Measurements from ENCODE around the gene TXN. TPM values are rescaled to one million over a fixed set of nuclear protein-coding genes. Genes with fewer than 3 reads are reported as not detected.
"Not testable (repeated sequence)": the region's sequence is repeated elsewhere in the genome, so short reads cannot be mapped to it uniquely, and the experiment has no call there.

Gene TXN
- polyA plus RNA-seq, 4 donors: 235 to 250 (median 242) TPM

DNA sequence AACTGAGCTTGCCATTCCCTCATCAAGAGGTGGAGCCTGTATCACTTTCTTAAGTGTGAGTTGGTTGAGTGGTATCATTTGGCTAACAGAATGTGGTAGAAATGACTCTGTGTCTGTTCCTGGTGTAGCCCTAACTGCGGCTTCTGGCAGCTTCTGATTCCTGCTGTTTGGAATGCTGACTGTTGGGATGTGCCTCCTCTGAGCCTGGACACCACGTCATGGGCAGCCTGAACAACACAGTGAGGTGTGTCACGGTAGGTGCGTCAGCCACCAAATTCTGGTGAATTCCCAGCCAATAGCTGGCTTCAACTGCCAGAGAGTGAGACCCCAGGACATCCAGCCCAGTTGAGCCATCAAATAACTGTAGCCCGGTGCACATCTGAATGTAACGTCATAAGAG is 42.2 kb downstream of the TXN start:
- DNase-seq (ENCODE audit: low read depth in 4 of 4, low spot score in 3 of 4): no peak

DNA sequence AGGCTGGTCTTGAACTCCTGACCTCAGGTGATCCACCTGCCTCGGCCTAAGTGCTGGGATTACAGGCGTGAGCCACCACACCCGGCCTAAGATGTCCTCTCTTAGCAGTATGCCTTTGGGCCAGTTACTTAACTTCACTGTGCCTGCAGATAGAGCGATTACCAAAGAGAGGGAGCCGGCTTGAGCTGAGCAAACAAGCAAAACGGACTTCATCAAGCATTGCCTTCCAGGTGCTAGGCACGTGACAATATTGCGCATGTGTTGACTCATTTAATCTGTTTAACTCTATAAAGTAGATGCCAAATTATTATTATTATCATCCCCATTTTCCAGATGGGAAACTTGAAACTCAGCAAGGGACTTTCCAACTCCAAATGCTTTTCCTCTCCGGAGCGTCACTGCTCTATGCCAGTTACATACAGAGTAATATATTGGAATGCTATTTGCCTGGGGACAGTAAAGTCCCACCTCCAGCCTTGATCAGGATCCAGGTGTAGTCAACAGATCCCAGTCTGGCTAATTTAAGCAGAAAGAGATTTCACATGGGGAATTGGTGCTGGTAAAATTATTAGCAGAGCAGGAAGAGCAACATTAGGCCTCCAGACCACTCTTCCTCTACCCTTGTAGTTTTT is 42.8 kb downstream of the TXN start:
- no peak for DNase-seq (ENCODE audit: low read depth in 4 of 4, low spot score in 3 of 4)

DNA sequence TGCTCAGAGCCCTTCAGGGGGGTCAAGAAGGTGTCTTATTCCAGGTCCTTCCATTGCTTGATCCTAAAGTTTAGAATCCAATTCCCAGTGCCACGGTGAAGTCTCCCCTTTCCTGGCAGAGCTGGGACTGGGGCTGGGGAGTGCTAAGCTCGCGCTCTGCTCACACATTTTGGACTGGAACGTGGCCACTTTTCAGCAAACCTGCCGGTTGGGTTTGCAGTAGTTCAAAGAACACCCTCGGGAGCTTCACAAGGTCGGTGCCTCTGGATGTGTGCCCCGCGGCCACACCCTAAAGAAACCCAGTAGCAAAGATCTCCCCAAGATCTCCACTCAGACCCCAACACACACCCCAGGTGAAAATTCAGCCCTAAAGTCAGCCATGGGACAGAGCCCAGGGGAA is 48.3 kb downstream of the TXN start, which contains the start of gene C9orf152:
Gene C9orf152, minus strand, starts transcription at position 129 of the 400 bp plus-strand sequence. CDS start 580 bp downstream, outside the sequence.
- DNase-seq (ENCODE audit: low read depth in 4 of 4, low spot score in 3 of 4): no peak

DNA sequence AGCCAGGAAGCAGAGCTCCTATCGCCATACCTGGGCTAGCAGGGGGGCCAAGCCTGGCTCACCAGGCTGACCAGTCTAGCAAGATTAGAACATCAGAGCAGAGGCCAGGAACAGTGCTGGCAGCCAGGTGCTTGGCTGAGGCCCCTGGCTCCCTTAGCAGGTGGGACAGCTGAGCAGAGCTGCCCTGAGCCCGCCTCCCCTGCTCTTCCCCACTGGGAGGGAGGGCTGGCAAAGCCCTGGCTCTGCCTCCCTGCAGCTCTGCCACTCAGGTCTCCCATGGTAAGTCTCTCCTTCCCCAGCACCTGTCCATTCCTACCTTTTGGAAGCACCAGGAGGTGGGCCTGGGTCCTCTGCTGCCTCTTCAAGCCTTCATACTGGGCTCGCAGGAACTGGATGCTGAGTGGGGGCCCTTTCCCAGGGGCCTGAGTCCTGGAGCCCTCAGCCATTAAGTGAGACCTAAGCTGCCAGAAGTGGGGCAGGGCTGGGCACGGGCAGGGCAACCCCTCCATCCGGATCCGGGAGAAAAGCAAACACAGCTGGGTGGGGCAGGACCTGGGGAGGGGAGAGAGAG is 49.2 kb downstream of the TXN start:
- DNase-seq (ENCODE audit: low read depth in 4 of 4, low spot score in 3 of 4): no peak

DNA sequence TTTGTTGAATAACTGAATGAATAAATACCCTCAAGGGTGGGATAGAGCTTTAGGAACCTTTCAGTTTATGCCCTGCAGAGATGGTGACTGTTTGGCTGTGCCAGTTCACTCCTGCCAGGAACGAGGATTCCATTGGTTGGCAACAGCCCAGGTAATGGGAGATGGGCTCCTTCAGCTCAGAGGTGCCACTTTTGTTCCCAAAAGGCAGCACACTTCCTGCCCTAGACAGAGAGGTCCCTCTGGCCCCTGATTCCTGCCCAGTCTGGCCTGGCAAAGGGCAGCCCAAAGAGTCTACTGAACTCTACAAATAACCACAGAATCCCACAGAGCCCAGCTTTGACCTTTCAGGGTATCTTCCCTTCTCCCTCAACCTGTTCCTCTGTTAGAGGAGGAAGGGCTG is 49.9 kb downstream of the TXN start:
- DNase-seq (ENCODE audit: low read depth in 4 of 4, low spot score in 3 of 4): no peak

DNA sequence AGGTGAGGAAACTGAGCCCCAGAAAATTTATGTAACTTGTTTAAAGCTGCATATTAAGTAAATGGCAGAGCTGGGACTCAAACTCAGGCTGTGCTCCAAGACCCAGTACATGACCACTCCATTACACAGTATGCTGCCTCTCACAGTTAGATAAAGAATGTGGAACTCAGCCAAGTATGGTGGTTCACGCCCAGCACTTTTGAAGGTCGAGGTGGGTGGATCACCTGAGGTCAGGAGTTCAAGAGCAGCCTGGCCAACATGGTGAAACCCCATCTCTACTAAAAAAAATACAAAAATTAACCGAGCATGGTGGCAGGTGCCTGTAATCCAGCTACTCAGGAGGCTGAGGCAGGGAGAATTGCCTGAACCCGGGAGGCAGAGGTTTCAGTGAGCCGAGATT is 50.7 kb downstream of the TXN start:
- not testable (repeated sequence) for DNase-seq (ENCODE audit: low read depth in 4 of 4, low spot score in 3 of 4)

DNA sequence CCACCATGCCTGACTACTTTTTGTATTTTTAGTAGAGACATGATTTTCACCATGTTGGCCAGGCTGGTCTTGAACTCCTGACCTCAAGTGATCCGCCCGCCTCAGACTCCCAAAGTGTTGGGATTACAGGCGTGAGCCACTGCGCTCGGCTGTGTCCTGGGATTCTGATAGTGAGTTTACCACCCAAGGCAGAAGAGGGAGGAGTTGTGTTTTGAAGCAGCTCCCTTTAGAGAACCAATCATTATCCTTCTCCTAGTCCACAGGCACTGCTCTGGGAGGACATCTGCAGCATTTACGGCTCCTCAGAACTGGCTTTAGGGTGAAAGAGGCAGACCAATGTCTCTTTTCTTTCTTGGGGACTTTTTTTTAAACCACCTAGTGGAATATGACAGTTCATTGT is 54.1 kb downstream of the TXN start:
- DNase-seq (ENCODE audit: low read depth in 4 of 4, low spot score in 3 of 4): no peak

DNA sequence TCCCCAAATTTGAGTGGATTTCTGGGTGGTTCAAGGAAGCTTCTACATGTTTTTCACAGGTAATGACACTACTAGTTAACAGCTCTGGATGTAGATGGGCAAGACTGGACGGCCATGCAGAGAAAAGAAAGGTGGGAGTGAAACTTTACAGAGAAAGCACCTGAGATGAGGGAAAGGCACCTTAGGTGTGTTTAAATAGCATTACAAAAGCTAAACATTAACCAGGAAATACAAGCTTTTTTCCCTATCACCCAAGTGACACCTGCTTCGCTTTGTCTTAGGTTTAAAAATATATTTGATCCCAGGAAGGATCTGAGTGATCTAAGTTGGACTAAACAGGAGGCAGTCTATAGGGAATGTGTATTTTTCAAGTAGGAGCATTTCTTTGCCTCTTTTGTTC is 56.7 kb downstream of the TXN start:
- DNase-seq (ENCODE audit: low read depth in 4 of 4, low spot score in 3 of 4): no peak

DNA sequence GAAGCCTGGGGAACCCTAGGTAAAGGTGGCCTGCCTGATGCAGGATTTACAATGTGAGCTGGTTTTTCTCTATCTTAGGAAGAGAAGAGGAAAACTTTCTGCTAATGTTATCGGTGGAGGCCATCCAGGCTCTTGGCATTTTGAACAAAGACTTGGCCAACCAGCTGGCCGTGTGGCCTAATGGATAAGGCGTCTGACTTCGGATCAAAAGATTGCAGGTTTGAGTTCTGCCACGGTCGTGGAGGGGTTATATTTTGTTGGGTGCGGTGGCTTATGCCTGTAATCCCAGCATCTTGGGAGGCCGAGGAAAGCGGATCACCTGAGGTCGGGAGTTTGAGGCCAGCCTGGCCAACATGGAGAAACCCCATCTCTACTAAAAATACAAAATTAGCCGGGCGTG is 58.0 kb downstream of the TXN start:
- no peak for DNase-seq (ENCODE audit: low read depth in 4 of 4, low spot score in 3 of 4)

DNA sequence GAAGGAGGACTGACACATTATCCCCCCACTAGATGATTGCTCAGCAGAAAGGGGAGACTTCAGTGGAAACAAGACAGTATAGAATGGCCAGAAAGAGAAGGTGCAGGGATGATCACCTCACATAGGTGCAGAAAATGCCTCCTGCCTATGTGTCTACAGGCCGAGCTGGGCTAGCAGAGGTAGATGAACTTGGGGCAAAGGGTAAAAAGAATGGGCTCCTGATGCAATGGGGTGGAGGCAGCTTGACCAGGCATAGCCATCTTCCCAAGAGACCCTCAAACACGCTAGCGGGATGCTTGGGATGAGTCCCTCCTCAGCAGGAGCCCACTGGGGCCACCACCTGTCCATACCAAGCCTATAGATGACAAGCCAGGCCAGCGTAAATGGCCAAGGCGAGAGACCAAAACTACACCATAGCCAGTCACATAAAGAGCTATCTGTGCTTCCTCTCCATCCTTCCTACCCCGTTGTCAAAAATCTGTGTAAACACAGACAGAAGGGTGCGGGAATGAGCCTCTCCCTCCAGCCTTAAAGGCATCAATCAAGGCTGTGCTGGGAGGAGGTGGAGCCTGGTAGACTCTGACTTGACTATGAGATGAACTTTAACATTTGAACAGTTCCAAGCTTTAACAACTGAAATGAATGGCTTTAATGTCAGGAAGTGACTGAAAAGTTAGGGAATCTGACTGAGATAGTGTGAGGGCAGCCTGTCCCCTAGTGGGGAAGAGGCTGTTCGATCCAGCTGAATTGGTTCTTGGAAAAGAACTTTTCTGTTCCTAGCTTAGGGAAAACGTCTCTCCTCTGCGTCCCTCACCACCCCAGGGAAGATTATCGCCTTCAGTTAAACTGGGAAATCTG is 58.7 kb downstream of the TXN start:
- DNase-seq (ENCODE audit: low read depth in 4 of 4, low spot score in 3 of 4): no peak

DNA sequence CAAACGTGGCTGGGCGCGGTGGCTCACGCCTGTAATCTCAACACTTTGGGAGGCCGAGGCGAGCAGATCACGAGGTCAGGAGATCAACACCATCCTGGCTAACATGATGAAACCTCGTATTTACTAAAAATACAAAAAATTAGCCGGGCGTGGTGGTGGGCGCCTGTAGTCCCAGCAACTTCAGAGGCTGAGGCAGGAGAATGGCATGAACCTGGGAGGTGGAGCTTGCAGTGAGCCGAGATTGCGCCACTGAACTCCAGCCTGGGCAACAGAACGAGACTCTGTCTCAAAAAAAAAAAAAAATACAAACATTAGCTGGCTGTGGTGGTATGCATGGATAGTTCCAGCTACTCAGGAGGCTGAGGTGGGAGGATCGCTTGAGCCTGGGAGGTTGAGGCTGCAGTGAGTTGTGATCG is 60.2 kb downstream of the TXN start:
- DNase-seq (ENCODE audit: low read depth in 4 of 4, low spot score in 3 of 4): not testable (repeated sequence)

Other genes with a start within 250 kb of the TXN start
- under 1 TPM; 0.28 to 0.53 (median 0.42) TPM for gene C9orf152, start 48.3 kb downstream of the TXN start, polyA plus RNA-seq (ENCODE audit: insufficient read length in 4 of 4)
- gene TXNDC8, start 81.4 kb upstream of the TXN start, polyA plus RNA-seq (ENCODE audit: insufficient read length in 4 of 4): not detected